ENCODE results near the gene KCNIP2. TPM values are rescaled to one million over a fixed set of nuclear protein-coding genes. Genes with fewer than 3 reads are reported as not detected.
A peak's percentile ranks its signal among the peaks of the same experiment; 100 is the strongest.

The KCNIP2 gene
- total and polyA plus RNA-seq, 2 of the 13 experiments (the other 11 are each of a cell fraction or from before 2014, with no cell fraction given), result 0.42 to 0.70 TPM

DNA sequence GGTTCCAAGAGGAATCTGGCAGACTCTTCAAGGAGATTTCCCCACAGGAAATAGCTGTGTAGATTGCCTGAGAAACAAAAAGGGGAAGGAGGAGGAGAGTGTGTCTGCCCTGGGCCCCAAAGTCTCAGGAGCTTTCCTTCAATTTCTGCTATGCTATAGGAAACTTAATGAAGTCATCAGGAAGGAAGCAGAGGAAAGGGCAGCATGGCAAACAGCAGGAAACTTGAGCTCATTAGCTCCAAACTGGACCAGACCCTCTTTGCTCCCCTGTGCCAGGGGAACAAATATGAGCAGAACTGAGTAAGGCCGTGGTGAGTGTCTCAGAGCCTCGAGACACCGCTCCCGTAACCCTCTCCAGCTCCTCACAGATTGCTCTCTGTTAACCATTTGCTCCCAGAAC is 4.8 kb upstream of the KCNIP2 start (continued):
- TF ChIP-seq, protein P1, sequence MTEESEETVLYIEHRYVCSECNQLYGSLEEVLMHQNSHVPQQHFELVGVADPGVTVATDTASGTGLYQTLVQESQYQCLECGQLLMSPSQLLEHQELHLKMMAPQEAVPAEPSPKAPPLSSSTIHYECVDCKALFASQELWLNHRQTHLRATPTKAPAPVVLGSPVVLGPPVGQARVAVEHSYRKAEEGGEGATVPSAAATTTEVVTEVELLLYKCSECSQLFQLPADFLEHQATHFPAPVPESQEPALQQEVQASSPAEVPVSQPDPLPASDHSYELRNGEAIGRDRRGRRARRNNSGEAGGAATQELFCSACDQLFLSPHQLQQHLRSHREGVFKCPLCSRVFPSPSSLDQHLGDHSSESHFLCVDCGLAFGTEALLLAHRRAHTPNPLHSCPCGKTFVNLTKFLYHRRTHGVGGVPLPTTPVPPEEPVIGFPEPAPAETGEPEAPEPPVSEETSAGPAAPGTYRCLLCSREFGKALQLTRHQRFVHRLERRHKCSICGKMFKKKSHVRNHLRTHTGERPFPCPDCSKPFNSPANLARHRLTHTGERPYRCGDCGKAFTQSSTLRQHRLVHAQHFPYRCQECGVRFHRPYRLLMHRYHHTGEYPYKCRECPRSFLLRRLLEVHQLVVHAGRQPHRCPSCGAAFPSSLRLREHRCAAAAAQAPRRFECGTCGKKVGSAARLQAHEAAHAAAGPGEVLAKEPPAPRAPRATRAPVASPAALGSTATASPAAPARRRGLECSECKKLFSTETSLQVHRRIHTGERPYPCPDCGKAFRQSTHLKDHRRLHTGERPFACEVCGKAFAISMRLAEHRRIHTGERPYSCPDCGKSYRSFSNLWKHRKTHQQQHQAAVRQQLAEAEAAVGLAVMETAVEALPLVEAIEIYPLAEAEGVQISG (CRISPR knock-in tag; IDR thresholded peaks at IDR 0.05), result no peak

DNA sequence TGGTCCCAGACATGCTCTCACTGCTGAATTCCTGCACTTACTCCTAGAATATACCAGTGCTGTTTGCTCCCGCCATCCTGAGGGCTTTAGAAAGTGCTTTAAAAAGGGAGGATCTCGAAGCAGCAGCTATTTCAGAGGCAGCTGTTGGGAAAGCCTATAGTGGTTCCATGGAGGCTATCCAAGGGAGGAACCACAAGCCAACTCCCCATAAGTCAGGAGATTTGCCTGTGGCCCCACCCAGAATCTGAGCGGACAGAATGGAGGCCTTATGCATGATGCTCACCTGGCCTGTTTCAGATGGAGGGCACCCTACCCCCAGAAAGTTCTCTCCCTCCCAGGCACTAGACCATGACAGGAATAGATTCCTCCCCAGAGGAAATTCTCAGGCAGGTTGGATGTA is 2.3 kb upstream of the KCNIP2 start:
- intact Hi-C loops (cut with micrococcal nuclease; ENCODE audit: unreplicated experiment) (no loop called here), in situ Hi-C loops (cut with HindIII; ENCODE audit: extremely low pct_ligation_motif_present, low pct_unique_long_range_greater_than_20kb) (no loop called here)
- no peaks in the 10 kb centered on the region for H3K9me3 ChIP-seq (ENCODE audit: low read length)
- BruUV-seq (replicated peaks), result TSS peak; percentile 35
- ChIA-PET POLR2A (no interaction called here), CTCF (ENCODE audit: low intra/inter-chr PET ratio, low total read pairs) (no interaction called here)
- peaks cover 5 to 16% of the 10 kb centered on the region in 2 experiments; a peak in 4 of 5 replicates for H3K36me3 ChIP-seq (replicated peaks in 1 of 2; ENCODE audit: control insufficient read depth in 1 of 2, insufficient read depth in 2 of 2, low read length in 2 of 2)
- H2AFZ ChIP-seq (ENCODE audit: low read length), result no peak overlapping the region
- H3K27me3 ChIP-seq (ENCODE audit: control insufficient read depth in 1 of 2, insufficient read depth in 2 of 2, low read length in 2 of 2), result no peaks in the 10 kb centered on the region
- H3K4me1 ChIP-seq (ENCODE audit: insufficient read depth, low read length), result peaks cover 12% of the 10 kb centered on the region
- H3K4me3 ChIP-seq (replicated peaks in 1 of 3; ENCODE audit: insufficient read depth in 1 of 3, low read depth in 2 of 3, low read length in 3 of 3), result no peak overlapping the region
- ATAC-seq, result no peak
- no peak for FAIRE-seq
- 100% methylated on average over 3 of the region's 3 CpGs for WGBS (ENCODE audit: low lambda C conversion rate)
- H3K27ac ChIP-seq (ENCODE audit: extremely low read length, insufficient read depth, low read length), result no peak overlapping the region
- TF ChIP-seq ZNF678 (CRISPR knock-in tag; IDR thresholded peaks at IDR 0.05) (no peak), ZNF101 (CRISPR knock-in tag; IDR thresholded peaks at IDR 0.05; ENCODE audit: borderline replicate concordance, low read depth) (no peak), SP4 (CRISPR knock-in tag; IDR thresholded peaks at IDR 0.05) (no peak), ZC3H4 (CRISPR knock-in tag; IDR thresholded peaks at IDR 0.05; ENCODE audit: borderline replicate concordance) (no peak), ZC3H13 (CRISPR knock-in tag; IDR thresholded peaks at IDR 0.05) (no peak), ZNF792 (CRISPR knock-in tag; IDR thresholded peaks at IDR 0.05) (no peak), BCL6 (CRISPR knock-in tag; IDR thresholded peaks at IDR 0.05) (no peak), SNAI1 (CRISPR knock-in tag; IDR thresholded peaks at IDR 0.05; ENCODE audit: borderline replicate concordance) (no peak), ZNF17 (CRISPR knock-in tag; IDR thresholded peaks at IDR 0.05) (no peak), ZNF543 (CRISPR knock-in tag; IDR thresholded peaks at IDR 0.05) (no peak)
- TF ChIP-seq, protein P2, sequence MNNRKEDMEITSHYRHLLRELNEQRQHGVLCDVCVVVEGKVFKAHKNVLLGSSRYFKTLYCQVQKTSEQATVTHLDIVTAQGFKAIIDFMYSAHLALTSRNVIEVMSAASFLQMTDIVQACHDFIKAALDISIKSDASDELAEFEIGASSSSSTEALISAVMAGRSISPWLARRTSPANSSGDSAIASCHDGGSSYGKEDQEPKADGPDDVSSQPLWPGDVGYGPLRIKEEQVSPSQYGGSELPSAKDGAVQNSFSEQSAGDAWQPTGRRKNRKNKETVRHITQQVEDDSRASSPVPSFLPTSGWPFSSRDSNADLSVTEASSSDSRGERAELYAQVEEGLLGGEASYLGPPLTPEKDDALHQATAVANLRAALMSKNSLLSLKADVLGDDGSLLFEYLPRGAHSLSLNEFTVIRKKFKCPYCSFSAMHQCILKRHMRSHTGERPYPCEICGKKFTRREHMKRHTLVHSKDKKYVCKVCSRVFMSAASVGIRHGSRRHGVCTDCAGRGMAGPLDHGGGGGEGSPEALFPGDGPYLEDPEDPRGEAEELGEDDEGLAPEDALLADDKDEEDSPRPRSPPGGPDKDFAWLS (CRISPR knock-in tag; IDR thresholded peaks at IDR 0.05; ENCODE audit: borderline replicate concordance), result no peak
- TF ChIP-seq, protein P3, sequence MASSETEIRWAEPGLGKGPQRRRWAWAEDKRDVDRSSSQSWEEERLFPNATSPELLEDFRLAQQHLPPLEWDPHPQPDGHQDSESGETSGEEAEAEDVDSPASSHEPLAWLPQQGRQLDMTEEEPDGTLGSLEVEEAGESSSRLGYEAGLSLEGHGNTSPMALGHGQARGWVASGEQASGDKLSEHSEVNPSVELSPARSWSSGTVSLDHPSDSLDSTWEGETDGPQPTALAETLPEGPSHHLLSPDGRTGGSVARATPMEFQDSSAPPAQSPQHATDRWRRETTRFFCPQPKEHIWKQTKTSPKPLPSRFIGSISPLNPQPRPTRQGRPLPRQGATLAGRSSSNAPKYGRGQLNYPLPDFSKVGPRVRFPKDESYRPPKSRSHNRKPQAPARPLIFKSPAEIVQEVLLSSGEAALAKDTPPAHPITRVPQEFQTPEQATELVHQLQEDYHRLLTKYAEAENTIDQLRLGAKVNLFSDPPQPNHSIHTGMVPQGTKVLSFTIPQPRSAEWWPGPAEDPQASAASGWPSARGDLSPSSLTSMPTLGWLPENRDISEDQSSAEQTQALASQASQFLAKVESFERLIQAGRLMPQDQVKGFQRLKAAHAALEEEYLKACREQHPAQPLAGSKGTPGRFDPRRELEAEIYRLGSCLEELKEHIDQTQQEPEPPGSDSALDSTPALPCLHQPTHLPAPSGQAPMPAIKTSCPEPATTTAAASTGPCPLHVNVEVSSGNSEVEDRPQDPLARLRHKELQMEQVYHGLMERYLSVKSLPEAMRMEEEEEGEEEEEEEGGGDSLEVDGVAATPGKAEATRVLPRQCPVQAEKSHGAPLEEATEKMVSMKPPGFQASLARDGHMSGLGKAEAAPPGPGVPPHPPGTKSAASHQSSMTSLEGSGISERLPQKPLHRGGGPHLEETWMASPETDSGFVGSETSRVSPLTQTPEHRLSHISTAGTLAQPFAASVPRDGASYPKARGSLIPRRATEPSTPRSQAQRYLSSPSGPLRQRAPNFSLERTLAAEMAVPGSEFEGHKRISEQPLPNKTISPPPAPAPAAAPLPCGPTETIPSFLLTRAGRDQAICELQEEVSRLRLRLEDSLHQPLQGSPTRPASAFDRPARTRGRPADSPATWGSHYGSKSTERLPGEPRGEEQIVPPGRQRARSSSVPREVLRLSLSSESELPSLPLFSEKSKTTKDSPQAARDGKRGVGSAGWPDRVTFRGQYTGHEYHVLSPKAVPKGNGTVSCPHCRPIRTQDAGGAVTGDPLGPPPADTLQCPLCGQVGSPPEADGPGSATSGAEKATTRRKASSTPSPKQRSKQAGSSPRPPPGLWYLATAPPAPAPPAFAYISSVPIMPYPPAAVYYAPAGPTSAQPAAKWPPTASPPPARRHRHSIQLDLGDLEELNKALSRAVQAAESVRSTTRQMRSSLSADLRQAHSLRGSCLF (CRISPR knock-in tag; IDR thresholded peaks at IDR 0.05; ENCODE audit: borderline replicate concordance), result no peak
- H4K20me1 ChIP-seq (ENCODE audit: insufficient read depth, low read length), result peaks cover 12% of the 10 kb centered on the region; the same call in 1 of the 2 replicates
- H3K4me2 ChIP-seq (ENCODE audit: low read depth, low read length), result no peak overlapping the region
- H3K9ac ChIP-seq (ENCODE audit: insufficient read depth, low read depth, low read length), result no peak overlapping the region
- H3K79me2 ChIP-seq (ENCODE audit: insufficient read depth, low read length), result no peaks in the 10 kb centered on the region
- no peak for DNase-seq (ENCODE audit: low spot score)
